Sigmoid colon (tissue), 7 donors: ENCODE results near the gene FAM120B. TPM values are rescaled to one million over a fixed set of nuclear protein-coding genes. Genes with fewer than 3 reads are reported as not detected.

Experiments used
- DNase-seq: peaks from one replicate; pipeline ENCODE4 v3.0.0-alpha.2; 2019
- H3K27ac ChIP-seq, 4 donors: fragments of 200-600 bp; sonication (generic); one replicate each; pipeline ENCODE4 v1.5.1; 2016 to 2019; ENCODE audit warnings: mild to moderate bottlenecking in 1 of 4
- H3K27me3 ChIP-seq, 3 donors: fragments of 200-600 bp; sonication (generic); one replicate each; pipeline ENCODE4 v1.5.1; 2019; ENCODE audit warnings: mild to moderate bottlenecking in 1 of 3
- H3K36me3 ChIP-seq, 4 donors: fragments of 200-600 bp; sonication (generic); one replicate each; pipeline ENCODE4 v1.5.1; 2016 to 2019
- H3K4me1 ChIP-seq, 4 donors: fragments of 200-600 bp; sonication (generic); one replicate each; pipeline ENCODE4 v1.5.1; 2017 to 2019
- H3K4me3 ChIP-seq, 4 donors: fragments of 200-600 bp; sonication (generic); one replicate each; pipeline ENCODE4 v1.5.1; 2017 to 2019; ENCODE audit warnings: mild to moderate bottlenecking in 2 of 4, moderate library complexity in 1 of 4
- H3K9me3 ChIP-seq, 4 donors: fragments of 200-600 bp in 3 of 4; sonication (generic) in 3 of 4; one replicate each; pipeline versions ENCODE4 v1.5.1 to v1.6.1; 2013 to 2019
- CTCF ChIP-seq, 4 experiments: fragments of 450-650 bp in 3 of 4; fragments of 200-600 bp in 1 of 4; IDR thresholded peaks; one replicate each; pipeline ENCODE4 v1.5.1; 2016 to 2019; ENCODE audit warnings: antibody characterized with exemption in 4 of 4, mild to moderate bottlenecking in 3 of 4, moderate library complexity in 2 of 4
- EP300 ChIP-seq, 4 donors: sonication (generic); formaldehyde crosslinking; IDR thresholded peaks; one replicate each; pipeline ENCODE4 v1.6.1; 2017; ENCODE audit warnings: antibody characterized with exemption in 4 of 4
- POLR2A ChIP-seq, 2 donors: fragments of 450-650 bp; IDR thresholded peaks; one replicate each; pipeline ENCODE4 v1.6.1; 2016; ENCODE audit warnings: antibody characterized with exemption in 2 of 2, mild to moderate bottlenecking in 2 of 2, moderate library complexity in 2 of 2
- POLR2AphosphoS5 ChIP-seq, 4 donors: sonication (generic); formaldehyde crosslinking; IDR thresholded peaks; one replicate each; pipeline ENCODE4 v1.6.1; 2017; ENCODE audit warnings: antibody characterized with exemption in 4 of 4
- WGBS, 2 donors: extraction: QIAGEN DNeasy Blood & Tissue Kit; methylation state at CpG; one replicate each; pipeline ENCODE4 v1.1.7; 2013; 5-methylcytosine and 5-hydroxymethylcytosine counted together
- intact Hi-C: fragments of 100-400 bp; cut with DNase I; formaldehyde crosslinking; loops from one replicate; pipeline ENCODE4 v1.15.1; 2023
- polyA plus RNA-seq, 3 donors: library from polyadenylated mRNA; stranded (reverse); fragments of 200-250 nt; gene quantifications; one replicate each; pipeline ENCODE4 v1.2.3, GENCODE V29; 2013
- total RNA-seq, 4 donors: library from RNA; depleted of rRNA; stranded (reverse); fragments of >200 nt; gene quantifications; one replicate each; pipeline ENCODE4 v1.1.0, GENCODE V29; 2016
- donor health status: healthy with polysubstance abuse.
- donor health status: Bipolar disorder and iron deficiency.
- donor health status: healthy.

The FAM120B gene
- total and polyA plus RNA-seq, 7 donors = 5.5 to 55.0 (median 29.6) TPM

- Histone ChIP-seq H3K27ac (peak overlapping the region; percentile 49 to 64 (median 52)), H3K4me3 (peak overlapping the region; percentile 48 to 69 (median 61)), H3K4me1 (peaks cover 0 to 62% (median 60%) of the 10 kb centered on the region in 4 donors), H3K27me3 (peaks cover 65 to 92% (median 89%) of the 10 kb centered on the region in 3 donors), H3K9me3 (no peaks in the 10 kb centered on the region), H3K36me3 (no peaks in the 10 kb centered on the region)
- peak; percentile 88 for DNase-seq
- TF ChIP-seq POLR2A (IDR thresholded peaks at IDR 0.05) (no peak), CTCF (IDR thresholded peaks at IDR 0.05) (no peak), POLR2AphosphoS5 (IDR thresholded peaks at IDR 0.05) (peak in 2 of 4 donors; percentile 22 to 27), EP300 (IDR thresholded peaks at IDR 0.05) (no peak)
- WGBS, 2 donors = 1% methylated on average over 87 of the region's 87 CpGs
- intact Hi-C loops = loop anchor here (5.0 kb wide), 2 partner anchors 329 to 499 kb away; no protein-coding TSS in a partner anchor
Observed at GRCh38 chr6:170291271-170292110, 15.1 kb upstream of the FAM120B start.

GRCh38 chr6:170292111-170292406, 14.5 kb upstream of the FAM120B start:
- H3K4me1 ChIP-seq = peaks cover 0 to 67% (median 66%) of the 10 kb centered on the region in 4 donors
- peak overlapping the region in 3 of 4 donors; percentile 56 to 69 (median 66) for H3K4me3 ChIP-seq
- 3 to 4% methylated on average over 11 of the region's 11 CpGs for WGBS, 2 donors
- intact Hi-C loops = loop anchor here (5.0 kb wide), 2 partner anchors 330 to 500 kb away; no protein-coding TSS in a partner anchor
- no peaks in the 10 kb centered on the region for H3K36me3 ChIP-seq
- no peak for DNase-seq
- no peaks in the 10 kb centered on the region for H3K9me3 ChIP-seq
- no peak for TF ChIP-seq EP300 (IDR thresholded peaks at IDR 0.05)
- TF ChIP-seq POLR2A (IDR thresholded peaks at IDR 0.05) = no peak
- no peak for TF ChIP-seq CTCF (IDR thresholded peaks at IDR 0.05)
- no peak for TF ChIP-seq POLR2AphosphoS5 (IDR thresholded peaks at IDR 0.05)
- H3K27ac ChIP-seq = peak overlapping the region; percentile 12 to 64 (median 49)
- peaks cover 70 to 92% (median 89%) of the 10 kb centered on the region in 3 donors for H3K27me3 ChIP-seq

GRCh38 chr6:170292407-170293158, 14.0 kb upstream of the FAM120B start:
- DNase-seq = peak; percentile 57
- H3K4me1 ChIP-seq = peaks cover 0 to 72% (median 68%) of the 10 kb centered on the region in 4 donors
- 4 to 11% methylated on average over 13 of the region's 13 CpGs for WGBS, 2 donors
- no peaks in the 10 kb centered on the region for H3K36me3 ChIP-seq
- intact Hi-C loops = loop anchor here (5.0 kb wide), 2 partner anchors 330 to 500 kb away; no protein-coding TSS in a partner anchor
- peak overlapping the region in 1 of 4 donors; percentile 64 for H3K27ac ChIP-seq
- peaks cover 76 to 93% (median 91%) of the 10 kb centered on the region in 3 donors for H3K27me3 ChIP-seq
- no peaks in the 10 kb centered on the region for H3K9me3 ChIP-seq
- no peak for TF ChIP-seq POLR2AphosphoS5 (IDR thresholded peaks at IDR 0.05)
- TF ChIP-seq CTCF (IDR thresholded peaks at IDR 0.05) = no peak
- TF ChIP-seq POLR2A (IDR thresholded peaks at IDR 0.05) = no peak
- no peak for TF ChIP-seq EP300 (IDR thresholded peaks at IDR 0.05)
- no peak overlapping the region for H3K4me3 ChIP-seq

- Histone ChIP-seq H3K4me1 (peaks cover 0 to 72% (median 68%) of the 10 kb centered on the region in 4 donors), H3K27ac (no peak overlapping the region), H3K27me3 (peaks cover 73 to 93% (median 86%) of the 10 kb centered on the region in 3 donors), H3K36me3 (no peaks in the 10 kb centered on the region), H3K9me3 (no peaks in the 10 kb centered on the region), H3K4me3 (no peak overlapping the region)
- no peak for TF ChIP-seq POLR2A (IDR thresholded peaks at IDR 0.05)
- no peak for TF ChIP-seq CTCF (IDR thresholded peaks at IDR 0.05)
- TF ChIP-seq EP300 (IDR thresholded peaks at IDR 0.05) = no peak
- peak; percentile 27 for DNase-seq
- 14 to 15% methylated on average over 23 of the region's 23 CpGs for WGBS, 2 donors
- intact Hi-C loops = loop anchor here (5.0 kb wide), 2 partner anchors 331 to 501 kb away; no protein-coding TSS in a partner anchor
Observed at GRCh38 chr6:170293341-170294231, 13.0 kb upstream of the FAM120B start.
